Fibroblast of villous mesenchyme (primary cell): ENCODE measurements around the gene PGM2. TPM values are rescaled to one million over a fixed set of nuclear protein-coding genes. Genes with fewer than 3 reads are reported as not detected.
A peak's percentile ranks its signal among the peaks of the same experiment; 100 is the strongest.

ENCODE experiments used
- DNase-seq: peaks from one replicate; pipeline ENCODE4 v3.0.0-alpha.2; 2010; ENCODE audit warnings: low read depth
- H3K4me3 ChIP-seq: 2 replicates; pipeline ENCODE4 v1.5.1; 2011; ENCODE audit warnings: low read depth, mild to moderate bottlenecking, low read length
- total RNA-seq: library from RNA; depleted of rRNA; stranded (reverse); fragments of >200 nt; gene quantifications from 2 replicates; pipeline ENCODE4 v1.2.3, GENCODE V29; 2012
- TF ChIP-seq, protein P1 (sequence below): IDR thresholded peaks from 2 replicates; pipeline ENCODE4 v1.5.1; 2012; ENCODE audit warnings: low read depth, mild to moderate bottlenecking, low read length; ENCODE audit not compliant: insufficient read depth

Gene PGM2
- total RNA-seq, 1 donor: 25.9 TPM

DNA sequence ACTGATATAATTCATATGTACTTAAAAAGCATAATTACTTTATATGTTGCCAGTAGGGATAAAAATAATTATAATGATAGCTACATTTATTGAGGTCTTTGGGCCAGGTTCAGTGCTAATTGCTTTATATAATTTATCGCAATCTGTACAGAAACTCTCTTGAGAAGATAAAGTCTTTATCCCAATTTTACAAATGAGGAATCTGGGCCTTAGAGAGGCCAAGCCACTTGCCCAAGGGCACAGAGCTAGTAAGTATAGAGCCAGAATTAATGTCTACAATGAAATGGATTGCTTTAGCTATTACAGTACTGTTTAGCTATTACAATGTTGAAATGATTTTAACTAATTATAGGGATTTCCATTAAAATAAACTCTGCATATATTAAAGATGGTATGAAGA is 33.8 kb downstream of the PGM2 start:
- H3K4me3 ChIP-seq: no peak overlapping the region
- no peak for DNase-seq
- TF ChIP-seq, protein P1, sequence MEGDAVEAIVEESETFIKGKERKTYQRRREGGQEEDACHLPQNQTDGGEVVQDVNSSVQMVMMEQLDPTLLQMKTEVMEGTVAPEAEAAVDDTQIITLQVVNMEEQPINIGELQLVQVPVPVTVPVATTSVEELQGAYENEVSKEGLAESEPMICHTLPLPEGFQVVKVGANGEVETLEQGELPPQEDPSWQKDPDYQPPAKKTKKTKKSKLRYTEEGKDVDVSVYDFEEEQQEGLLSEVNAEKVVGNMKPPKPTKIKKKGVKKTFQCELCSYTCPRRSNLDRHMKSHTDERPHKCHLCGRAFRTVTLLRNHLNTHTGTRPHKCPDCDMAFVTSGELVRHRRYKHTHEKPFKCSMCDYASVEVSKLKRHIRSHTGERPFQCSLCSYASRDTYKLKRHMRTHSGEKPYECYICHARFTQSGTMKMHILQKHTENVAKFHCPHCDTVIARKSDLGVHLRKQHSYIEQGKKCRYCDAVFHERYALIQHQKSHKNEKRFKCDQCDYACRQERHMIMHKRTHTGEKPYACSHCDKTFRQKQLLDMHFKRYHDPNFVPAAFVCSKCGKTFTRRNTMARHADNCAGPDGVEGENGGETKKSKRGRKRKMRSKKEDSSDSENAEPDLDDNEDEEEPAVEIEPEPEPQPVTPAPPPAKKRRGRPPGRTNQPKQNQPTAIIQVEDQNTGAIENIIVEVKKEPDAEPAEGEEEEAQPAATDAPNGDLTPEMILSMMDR: no peak

- TF ChIP-seq, protein P1: no peak
- DNase-seq: no peak
- no peak overlapping the region for H3K4me3 ChIP-seq
Observed at GRCh38 chr4:37862961-37863360, 36.5 kb downstream of the PGM2 start.

- DNase-seq: no peak
- TF ChIP-seq, protein P1: no peak
Observed at GRCh38 chr4:37864786-37865185, 38.3 kb downstream of the PGM2 start.

GRCh38 chr4:37865450-37865849 is 39.0 kb downstream of the PGM2 start:
- peak; percentile 9 for DNase-seq
- H3K4me3 ChIP-seq: no peak overlapping the region
- TF ChIP-seq, protein P1: no peak

More at GRCh38 chr4:37864786-37865185, 38.3 kb downstream of the PGM2 start:
- H3K4me3 ChIP-seq: no peak overlapping the region

DNA sequence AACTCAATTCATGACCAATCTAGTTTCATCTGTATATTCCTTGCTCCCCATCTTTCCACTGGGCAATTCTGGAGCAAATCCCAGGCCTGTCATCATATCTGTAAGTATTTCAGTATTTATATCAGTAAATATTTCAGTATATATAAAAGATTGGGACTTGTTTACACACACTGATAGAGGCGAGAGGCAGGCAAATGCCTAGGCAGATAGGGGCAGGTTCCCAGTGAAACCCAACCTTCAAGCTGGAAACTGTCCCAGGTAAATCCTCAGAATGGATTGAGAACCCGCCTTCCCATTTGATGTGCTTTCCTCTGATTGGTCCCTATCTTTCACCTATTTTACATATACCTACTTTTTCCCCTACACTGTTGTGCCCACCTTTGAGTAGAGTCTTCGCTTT is 40.6 kb downstream of the PGM2 start:
- DNase-seq: no peak
- no peak overlapping the region for H3K4me3 ChIP-seq
- TF ChIP-seq, protein P1: no peak

DNA sequence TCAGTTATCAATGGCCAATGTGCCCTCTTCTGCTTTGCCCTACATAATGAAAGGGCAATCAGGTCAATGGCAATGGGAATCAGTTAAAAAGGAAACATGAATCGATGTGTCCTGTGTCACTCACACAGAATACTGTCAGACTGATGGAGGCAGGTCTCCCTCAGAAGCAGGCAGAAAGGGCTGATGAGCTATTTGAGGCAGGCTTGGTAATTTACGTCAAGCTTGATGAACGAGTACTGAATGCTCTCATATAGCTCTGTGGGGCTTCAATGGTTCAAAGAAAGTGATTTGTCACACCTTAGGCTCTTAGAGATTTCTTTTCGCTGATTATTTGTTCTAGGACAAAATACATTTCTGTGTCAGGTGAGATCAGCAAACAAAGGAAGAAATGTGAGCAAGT is 41.8 kb downstream of the PGM2 start:
- DNase-seq: no peak
- TF ChIP-seq, protein P1: no peak
- no peak overlapping the region for H3K4me3 ChIP-seq

GRCh38 chr4:37872310-37872988 is 46.0 kb downstream of the PGM2 start:
- no peak overlapping the region for H3K4me3 ChIP-seq
- no peak for DNase-seq
- TF ChIP-seq, protein P1: no peak
